Activated CD8-positive, alpha-beta memory T cell treated with anti-CD3 and anti-CD28 coated beads, Interleukin-2, amount 50 U/mL, for 4 hours (primary cell): Measurements from ENCODE around the gene CPB1.
"Not testable (repeated sequence)": the region's sequence is repeated elsewhere in the genome, so short reads cannot be mapped to it uniquely, and the experiment has no call there.

ENCODE experiments used
- DNase-seq: peaks from one replicate; pipeline ENCODE4 v3.0.0-alpha.2; 2020

The CPB1 gene

GRCh38 chr3:148827585-148827984 is at the start of gene CPB1:
Gene CPB1 (plus strand): TSS chr3:148827811. CDS start chr3:148827824, 13 bp downstream.
- DNase-seq: no peak

GRCh38 chr3:148778926-148779325 is 48.7 kb upstream of the CPB1 start:
- DNase-seq: no peak

GRCh38 chr3:148785026-148785425 is 42.6 kb upstream of the CPB1 start:
- DNase-seq: not testable (repeated sequence)

- DNase-seq: not testable (repeated sequence)
These were observed 41.5 kb upstream of the CPB1 start for GRCh38 chr3:148786159-148786558.

GRCh38 chr3:148789146-148789545 is 38.5 kb upstream of the CPB1 start:
- no peak for DNase-seq

GRCh38 chr3:148789906-148790305 is 37.7 kb upstream of the CPB1 start:
- DNase-seq: no peak

GRCh38 chr3:148790370-148790769 is 37.2 kb upstream of the CPB1 start:
- no peak for DNase-seq

- DNase-seq: no peak
These were observed 36.5 kb upstream of the CPB1 start for GRCh38 chr3:148790851-148791735.

GRCh38 chr3:148791920-148792319 is 35.7 kb upstream of the CPB1 start:
- no peak for DNase-seq

GRCh38 chr3:148792516-148792915 is 35.1 kb upstream of the CPB1 start:
- DNase-seq: no peak

- no peak for DNase-seq
These were observed 30.8 kb upstream of the CPB1 start for GRCh38 chr3:148796799-148797198.

GRCh38 chr3:148797795-148798194 is 29.8 kb upstream of the CPB1 start:
- no peak for DNase-seq

- DNase-seq: no peak
These were observed 27.2 kb upstream of the CPB1 start for GRCh38 chr3:148800414-148800813.

GRCh38 chr3:148809835-148810234 is 17.8 kb upstream of the CPB1 start:
- no peak for DNase-seq

- DNase-seq: no peak
These were observed 12.1 kb upstream of the CPB1 start for GRCh38 chr3:148815316-148816110.

GRCh38 chr3:148816427-148816826 is 11.2 kb upstream of the CPB1 start:
- no peak for DNase-seq

GRCh38 chr3:148816981-148817525 is 10.6 kb upstream of the CPB1 start:
- no peak for DNase-seq

GRCh38 chr3:148820361-148821245 is 7.0 kb upstream of the CPB1 start:
- DNase-seq: no peak

- DNase-seq: no peak
These were observed 4.6 kb upstream of the CPB1 start for GRCh38 chr3:148823026-148823425.

GRCh38 chr3:148825476-148825875 is 2.1 kb upstream of the CPB1 start:
- no peak for DNase-seq

GRCh38 chr3:148828136-148828690 is 602 bp downstream of the CPB1 start:
- no peak for DNase-seq

GRCh38 chr3:148829926-148830325 is 2.3 kb downstream of the CPB1 start:
- no peak for DNase-seq
